Stimulated activated CD8-positive, alpha-beta memory T cell treated with anti-CD3 and anti-CD28 coated beads, Interleukin-4, amount 100 ng/mL, for 24 hours (primary cell): ENCODE results near the gene PLSCR3.

Experiments
- DNase-seq: peaks from one replicate; pipeline ENCODE4 v3.0.0-alpha.2; 2020; ENCODE audit warnings: low read depth

Gene PLSCR3

GRCh38 chr17:7394452-7395191, at the start of gene PLSCR3:
PLSCR3 (minus strand) TSS chr17:7394525; CDS start chr17:7394110, 415 bp downstream.
- peak; percentile 77 for DNase-seq

GRCh38 chr17:7443499-7444485, 49.5 kb upstream of the PLSCR3 start:
- DNase-seq, result no peak

GRCh38 chr17:7442142-7442541, 47.8 kb upstream of the PLSCR3 start:
- no peak for DNase-seq

- DNase-seq, result no peak
Observed at GRCh38 chr17:7441266-7441665, 46.9 kb upstream of the PLSCR3 start.

GRCh38 chr17:7440834-7441195, 46.5 kb upstream of the PLSCR3 start:
- DNase-seq, result no peak

GRCh38 chr17:7440113-7440833, 45.9 kb upstream of the PLSCR3 start:
- no peak for DNase-seq

- no peak for DNase-seq
Observed at GRCh38 chr17:7439462-7440112, 45.3 kb upstream of the PLSCR3 start, which contains the start of gene FGF11. FGF11 (plus strand) TSS chr17:7439512; CDS start chr17:7439621, 109 bp downstream.

- DNase-seq, result no peak
Observed at GRCh38 chr17:7438656-7439460, 44.5 kb upstream of the PLSCR3 start.

GRCh38 chr17:7437950-7438614, 43.8 kb upstream of the PLSCR3 start:
- DNase-seq, result peak; percentile 56

- no peak for DNase-seq
Observed at GRCh38 chr17:7437369-7437863, 43.1 kb upstream of the PLSCR3 start.

- peak; percentile 70 for DNase-seq
Observed at GRCh38 chr17:7436556-7437368, 42.4 kb upstream of the PLSCR3 start.

- DNase-seq, result no peak
Observed at GRCh38 chr17:7435676-7436555, 41.6 kb upstream of the PLSCR3 start.

GRCh38 chr17:7432296-7432695, 38.0 kb upstream of the PLSCR3 start:
- DNase-seq, result no peak

GRCh38 chr17:7431231-7431630, 36.9 kb upstream of the PLSCR3 start:
- no peak for DNase-seq

- no peak for DNase-seq
Observed at GRCh38 chr17:7429722-7430121, 35.4 kb upstream of the PLSCR3 start.

- no peak for DNase-seq
Observed at GRCh38 chr17:7428557-7428956, 34.2 kb upstream of the PLSCR3 start, which contains the start of gene SPEM3. SPEM3 (plus strand) TSS chr17:7428857; CDS start chr17:7428903, 46 bp downstream.

GRCh38 chr17:7427549-7427948, 33.2 kb upstream of the PLSCR3 start:
- DNase-seq, result no peak

GRCh38 chr17:7426896-7427489, 32.7 kb upstream of the PLSCR3 start:
- DNase-seq, result no peak
